ENCODE measurements around the gene GRK4.
"Not testable (repeated sequence)": the region's sequence is repeated elsewhere in the genome, so short reads cannot be mapped to it uniquely, and the experiment has no call there.

Gene GRK4

GRCh38 chr4:3047464-3048286 lies 84.3 kb downstream of the GRK4 start:
- no peak overlapping the region for H3K27ac ChIP-seq (ENCODE audit: low read depth, low read length)
- H3K4me1 ChIP-seq (ENCODE audit: control insufficient read depth, insufficient read depth, low read length): no peaks in the 10 kb centered on the region
- no peak overlapping the region for H3K9ac ChIP-seq (ENCODE audit: low read length)
- H3K27me3 ChIP-seq (ENCODE audit: control insufficient read depth, insufficient read depth, low read length): no peaks in the 10 kb centered on the region
- peak overlapping the region; percentile 29 for H3K4me3 ChIP-seq (ENCODE audit: low read length)
- H3K36me3 ChIP-seq (ENCODE audit: control insufficient read depth, insufficient read depth, low read length): no peaks in the 10 kb centered on the region

GRCh38 chr4:3051141-3051897 lies 87.9 kb downstream of the GRK4 start:
- H3K36me3 ChIP-seq (ENCODE audit: control insufficient read depth, insufficient read depth, low read length); H3K27me3 ChIP-seq (ENCODE audit: control insufficient read depth, insufficient read depth, low read length); H3K27ac ChIP-seq (ENCODE audit: low read depth, low read length); H3K4me3 ChIP-seq (ENCODE audit: low read length); H3K4me1 ChIP-seq (ENCODE audit: control insufficient read depth, insufficient read depth, low read length); H3K9ac ChIP-seq (ENCODE audit: low read length): not testable (repeated sequence)

GRCh38 chr4:3054169-3054759 lies 90.9 kb downstream of the GRK4 start:
- Histone ChIP-seq H3K9ac (ENCODE audit: low read length) (no peak overlapping the region), H3K4me1 (ENCODE audit: control insufficient read depth, insufficient read depth, low read length) (no peaks in the 10 kb centered on the region), H3K4me3 (ENCODE audit: low read length) (no peak overlapping the region), H3K36me3 (ENCODE audit: control insufficient read depth, insufficient read depth, low read length) (no peaks in the 10 kb centered on the region), H3K27me3 (ENCODE audit: control insufficient read depth, insufficient read depth, low read length) (no peaks in the 10 kb centered on the region), H3K27ac (ENCODE audit: low read depth, low read length) (no peak overlapping the region)

- Histone ChIP-seq H3K4me3 (ENCODE audit: low read length) (no peak overlapping the region), H3K27me3 (ENCODE audit: control insufficient read depth, insufficient read depth, low read length) (no peaks in the 10 kb centered on the region), H3K36me3 (ENCODE audit: control insufficient read depth, insufficient read depth, low read length) (no peaks in the 10 kb centered on the region), H3K9ac (ENCODE audit: low read length) (no peak overlapping the region), H3K27ac (ENCODE audit: low read depth, low read length) (no peak overlapping the region), H3K4me1 (ENCODE audit: control insufficient read depth, insufficient read depth, low read length) (no peaks in the 10 kb centered on the region)
Measured at GRCh38 chr4:3059943-3060342, 96.6 kb downstream of the GRK4 start.

- Histone ChIP-seq H3K9ac (ENCODE audit: low read length) (no peak overlapping the region), H3K4me1 (ENCODE audit: control insufficient read depth, insufficient read depth, low read length) (no peaks in the 10 kb centered on the region), H3K27me3 (ENCODE audit: control insufficient read depth, insufficient read depth, low read length) (no peaks in the 10 kb centered on the region), H3K4me3 (ENCODE audit: low read length) (no peak overlapping the region), H3K27ac (ENCODE audit: low read depth, low read length) (no peak overlapping the region), H3K36me3 (ENCODE audit: control insufficient read depth, insufficient read depth, low read length) (no peaks in the 10 kb centered on the region)
Measured at GRCh38 chr4:3060946-3061345, 97.6 kb downstream of the GRK4 start.

GRCh38 chr4:3062471-3062870 lies 99.1 kb downstream of the GRK4 start:
- H3K36me3 ChIP-seq (ENCODE audit: control insufficient read depth, insufficient read depth, low read length): no peaks in the 10 kb centered on the region
- H3K4me3 ChIP-seq (ENCODE audit: low read length): no peak overlapping the region
- no peaks in the 10 kb centered on the region for H3K4me1 ChIP-seq (ENCODE audit: control insufficient read depth, insufficient read depth, low read length)
- no peaks in the 10 kb centered on the region for H3K27me3 ChIP-seq (ENCODE audit: control insufficient read depth, insufficient read depth, low read length)
- no peak overlapping the region for H3K9ac ChIP-seq (ENCODE audit: low read length)
- H3K27ac ChIP-seq (ENCODE audit: low read depth, low read length): no peak overlapping the region

GRCh38 chr4:3065551-3065950 lies 102.2 kb downstream of the GRK4 start:
- H3K27ac ChIP-seq (ENCODE audit: low read depth, low read length): no peak overlapping the region
- no peaks in the 10 kb centered on the region for H3K27me3 ChIP-seq (ENCODE audit: control insufficient read depth, insufficient read depth, low read length)
- no peak overlapping the region for H3K9ac ChIP-seq (ENCODE audit: low read length)

GRCh38 chr4:3066836-3067400 lies 103.5 kb downstream of the GRK4 start:
- H3K27me3 ChIP-seq (ENCODE audit: control insufficient read depth, insufficient read depth, low read length): no peaks in the 10 kb centered on the region
- no peak overlapping the region for H3K9ac ChIP-seq (ENCODE audit: low read length)
- no peak overlapping the region for H3K4me3 ChIP-seq (ENCODE audit: low read length)

More at GRCh38 chr4:3065551-3065950, 102.2 kb downstream of the GRK4 start:
- H3K4me1 ChIP-seq (ENCODE audit: control insufficient read depth, insufficient read depth, low read length): no peaks in the 10 kb centered on the region
- no peaks in the 10 kb centered on the region for H3K36me3 ChIP-seq (ENCODE audit: control insufficient read depth, insufficient read depth, low read length)
- no peak overlapping the region for H3K4me3 ChIP-seq (ENCODE audit: low read length)

GRCh38 chr4:3067473-3068001 lies 104.2 kb downstream of the GRK4 start:
- no peaks in the 10 kb centered on the region for H3K36me3 ChIP-seq (ENCODE audit: control insufficient read depth, insufficient read depth, low read length)
- no peak overlapping the region for H3K27ac ChIP-seq (ENCODE audit: low read depth, low read length)

More at GRCh38 chr4:3066836-3067400, 103.5 kb downstream of the GRK4 start:
- Histone ChIP-seq H3K36me3 (ENCODE audit: control insufficient read depth, insufficient read depth, low read length) (no peaks in the 10 kb centered on the region), H3K4me1 (ENCODE audit: control insufficient read depth, insufficient read depth, low read length) (no peaks in the 10 kb centered on the region), H3K27ac (ENCODE audit: low read depth, low read length) (no peak overlapping the region)

GRCh38 chr4:3069661-3070199 lies 106.4 kb downstream of the GRK4 start:
- H3K27me3 ChIP-seq (ENCODE audit: control insufficient read depth, insufficient read depth, low read length): no peaks in the 10 kb centered on the region
- H3K9ac ChIP-seq (ENCODE audit: low read length): no peak overlapping the region
- no peaks in the 10 kb centered on the region for H3K36me3 ChIP-seq (ENCODE audit: control insufficient read depth, insufficient read depth, low read length)
- no peak overlapping the region for H3K27ac ChIP-seq (ENCODE audit: low read depth, low read length)
- H3K4me1 ChIP-seq (ENCODE audit: control insufficient read depth, insufficient read depth, low read length): no peaks in the 10 kb centered on the region
- H3K4me3 ChIP-seq (ENCODE audit: low read length): no peak overlapping the region

More at GRCh38 chr4:3067473-3068001, 104.2 kb downstream of the GRK4 start:
- Histone ChIP-seq H3K27me3 (ENCODE audit: control insufficient read depth, insufficient read depth, low read length) (no peaks in the 10 kb centered on the region), H3K9ac (ENCODE audit: low read length) (no peak overlapping the region), H3K4me3 (ENCODE audit: low read length) (no peak overlapping the region), H3K4me1 (ENCODE audit: control insufficient read depth, insufficient read depth, low read length) (no peaks in the 10 kb centered on the region)

- Histone ChIP-seq H3K27ac (ENCODE audit: low read depth, low read length) (no peak overlapping the region), H3K36me3 (ENCODE audit: control insufficient read depth, insufficient read depth, low read length) (no peaks in the 10 kb centered on the region), H3K27me3 (ENCODE audit: control insufficient read depth, insufficient read depth, low read length) (no peaks in the 10 kb centered on the region), H3K9ac (ENCODE audit: low read length) (no peak overlapping the region), H3K4me1 (ENCODE audit: control insufficient read depth, insufficient read depth, low read length) (peaks cover 4% of the 10 kb centered on the region), H3K4me3 (ENCODE audit: low read length) (no peak overlapping the region)
Measured at GRCh38 chr4:3070709-3071500, 107.5 kb downstream of the GRK4 start.

Measured in rectal smooth muscle tissue (tissue), 1 donor.